NCI-H774 (cell line): ENCODE measurements around the gene PPP4C.

Experiments
- DNase-seq: peaks from one replicate; lab custom pipeline; 2025; lab: John Stamatoyannopoulos, UW

Gene PPP4C

DNA sequence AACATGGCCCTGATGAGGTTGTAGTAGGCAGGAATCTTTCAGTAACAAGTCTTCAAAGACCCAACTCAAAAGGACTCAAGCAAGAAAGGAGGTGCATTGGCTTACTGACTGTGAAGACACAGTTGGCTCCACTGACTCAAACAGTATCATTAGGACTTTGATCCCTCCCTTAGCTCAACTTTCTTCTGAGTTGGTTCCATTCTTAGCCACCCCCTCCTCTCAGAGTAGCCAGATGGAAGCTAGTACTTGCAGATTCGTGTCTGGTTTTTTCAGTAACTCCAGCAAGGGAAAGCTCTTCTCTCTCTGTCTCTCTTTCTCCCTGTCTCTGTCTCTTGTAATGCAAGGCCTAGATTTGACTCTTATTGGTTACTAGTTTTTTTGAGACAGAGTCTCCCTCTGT lies 52.2 kb downstream of the PPP4C start:
- no peak for DNase-seq

DNA sequence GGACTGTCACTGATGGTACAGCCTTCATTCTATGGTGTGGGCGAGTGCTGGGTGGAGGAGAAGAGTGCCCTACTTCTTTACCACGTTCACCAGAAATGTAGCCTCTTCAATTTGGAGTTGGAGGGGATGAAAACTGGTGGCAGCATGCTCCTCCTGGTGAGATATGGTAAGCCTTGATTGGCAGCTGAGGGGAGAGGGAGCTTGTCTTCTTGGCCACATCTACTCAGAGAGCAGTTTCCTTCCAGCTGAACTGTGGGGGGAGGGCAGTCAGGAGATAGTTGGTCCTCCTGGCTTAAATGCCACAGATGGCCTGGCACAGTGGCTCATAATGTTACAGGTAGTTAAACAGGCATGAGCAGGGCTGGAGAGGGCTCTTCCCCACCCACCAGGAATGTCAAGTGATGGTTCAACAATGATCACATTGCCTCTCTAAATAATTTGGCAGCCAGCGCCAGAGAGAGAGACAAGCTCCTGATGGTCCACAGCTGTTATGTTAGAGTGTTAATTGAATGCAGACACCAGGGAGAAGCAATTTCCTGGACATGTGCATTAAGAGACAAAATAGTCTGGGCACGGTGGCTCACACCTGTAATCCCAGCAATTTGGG lies 56.2 kb downstream of the PPP4C start:
- DNase-seq, result peak; percentile 74

DNA sequence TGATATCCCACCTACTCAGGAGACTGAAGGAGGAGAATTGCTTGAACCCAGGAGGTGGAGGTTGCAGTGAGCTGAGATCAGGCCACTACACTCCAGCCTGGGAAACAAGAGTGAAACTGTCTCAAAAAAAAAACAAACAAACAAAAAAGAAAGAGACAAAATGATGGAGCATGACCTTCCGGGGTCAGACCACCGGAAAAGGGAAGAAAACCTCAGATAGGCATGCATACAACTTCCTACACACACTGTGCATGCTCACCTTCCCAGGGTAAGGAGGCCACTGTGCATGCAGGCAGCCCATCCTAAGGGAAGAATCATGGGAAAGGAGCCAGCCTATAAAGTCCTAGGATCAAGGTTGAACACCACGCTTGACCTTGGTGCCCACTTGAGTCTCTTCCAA lies 56.8 kb downstream of the PPP4C start:
- DNase-seq, result no peak
